Stimulated activated CD4-positive, alpha-beta T cell treated with anti-CD3 and anti-CD28 coated beads, Interleukin-12 subunit alpha, Interleukin-12 subunit beta, amount 100 ng/mL, for 48 hours (primary cell): ENCODE data around the gene CEP350.
A peak's percentile ranks its signal among the peaks of the same experiment; 100 is the strongest.

Source experiments
- DNase-seq, 3 donors: peaks; one replicate each; pipeline ENCODE4 v3.0.0-alpha.2; 2020; ENCODE audit warnings: low read depth in 2 of 3, low spot score in 1 of 3

CEP350 gene

GRCh38 chr1:179954493-179955286 is at the start of gene CEP350:
TSS of gene CEP350 (plus strand) at chr1:179954810. CDS start at chr1:179986182, 31,372 bp downstream.
- peak; percentile 95 to 97 (median 95) for DNase-seq

GRCh38 chr1:179910934-179911333 is 43.7 kb upstream of the CEP350 start:
- no peak for DNase-seq

- DNase-seq = no peak
Measured at GRCh38 chr1:179911812-179912211, 42.8 kb upstream of the CEP350 start.

- no peak for DNase-seq
Measured at GRCh38 chr1:179917601-179918429, 36.8 kb upstream of the CEP350 start.

GRCh38 chr1:179921472-179921871 is 33.1 kb upstream of the CEP350 start:
- no peak for DNase-seq

- DNase-seq = no peak
Measured at GRCh38 chr1:179921981-179922872, 32.4 kb upstream of the CEP350 start.

- no peak for DNase-seq
Measured at GRCh38 chr1:179923029-179923428, 31.6 kb upstream of the CEP350 start.

GRCh38 chr1:179924268-179924667 is 30.3 kb upstream of the CEP350 start:
- no peak for DNase-seq

GRCh38 chr1:179925302-179925701 is 29.3 kb upstream of the CEP350 start:
- DNase-seq = no peak

GRCh38 chr1:179925922-179926849 is 28.4 kb upstream of the CEP350 start:
- no peak for DNase-seq

- no peak for DNase-seq
Measured at GRCh38 chr1:179926850-179927205, 27.8 kb upstream of the CEP350 start.

- DNase-seq = no peak
Measured at GRCh38 chr1:179929955-179930798, 24.4 kb upstream of the CEP350 start.

GRCh38 chr1:179930867-179931266 is 23.7 kb upstream of the CEP350 start:
- DNase-seq = no peak

- no peak for DNase-seq
Measured at GRCh38 chr1:179933219-179933618, 21.4 kb upstream of the CEP350 start.

- no peak for DNase-seq
Measured at GRCh38 chr1:179935909-179936496, 18.6 kb upstream of the CEP350 start.

- DNase-seq = no peak
Measured at GRCh38 chr1:179937668-179938254, 16.8 kb upstream of the CEP350 start.

- no peak for DNase-seq
Measured at GRCh38 chr1:179938752-179939151, 15.9 kb upstream of the CEP350 start.

GRCh38 chr1:179939941-179940340 is 14.7 kb upstream of the CEP350 start:
- no peak for DNase-seq

GRCh38 chr1:179941454-179941853 is 13.2 kb upstream of the CEP350 start:
- no peak for DNase-seq
